ENCODE results near the gene SRSF3. TPM values are rescaled to one million over a fixed set of nuclear protein-coding genes. Genes with fewer than 3 reads are reported as not detected.

SRSF3 gene
- total RNA-seq, 1 donor from 2014 or later: 190 TPM

DNA sequence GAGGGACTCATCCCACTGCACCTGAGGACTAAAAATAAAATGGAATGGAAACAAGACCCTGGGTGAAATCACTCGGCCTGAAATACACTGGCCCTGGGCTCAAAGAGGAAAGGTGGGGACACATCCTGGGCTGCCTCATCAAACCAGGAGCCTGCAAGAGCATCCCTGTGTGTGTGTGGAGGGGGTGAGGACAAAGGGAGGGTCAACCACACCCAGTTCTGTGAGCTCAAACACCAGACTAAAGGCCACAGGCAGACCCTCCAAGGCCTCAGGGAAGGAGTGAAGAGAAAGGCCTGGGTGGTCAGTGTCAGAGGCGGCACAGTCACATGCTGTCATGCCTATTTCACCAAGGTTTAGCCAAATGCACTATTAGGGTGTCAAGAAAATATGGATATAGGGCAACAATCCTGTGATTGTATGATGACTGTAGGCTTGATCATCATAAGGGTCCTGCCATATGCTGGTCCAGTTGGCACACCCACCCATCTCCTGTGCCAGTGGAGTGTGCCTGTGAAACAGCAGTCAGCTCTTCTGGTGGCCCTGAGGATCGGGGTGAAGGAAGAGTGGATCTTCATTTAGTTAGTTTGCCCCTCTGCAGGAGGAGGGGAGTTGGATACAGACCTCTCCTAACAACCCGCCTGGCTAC is 28.9 kb downstream of the SRSF3 start:
- no peak for DNase-seq (ENCODE audit: low spot score)

DNA sequence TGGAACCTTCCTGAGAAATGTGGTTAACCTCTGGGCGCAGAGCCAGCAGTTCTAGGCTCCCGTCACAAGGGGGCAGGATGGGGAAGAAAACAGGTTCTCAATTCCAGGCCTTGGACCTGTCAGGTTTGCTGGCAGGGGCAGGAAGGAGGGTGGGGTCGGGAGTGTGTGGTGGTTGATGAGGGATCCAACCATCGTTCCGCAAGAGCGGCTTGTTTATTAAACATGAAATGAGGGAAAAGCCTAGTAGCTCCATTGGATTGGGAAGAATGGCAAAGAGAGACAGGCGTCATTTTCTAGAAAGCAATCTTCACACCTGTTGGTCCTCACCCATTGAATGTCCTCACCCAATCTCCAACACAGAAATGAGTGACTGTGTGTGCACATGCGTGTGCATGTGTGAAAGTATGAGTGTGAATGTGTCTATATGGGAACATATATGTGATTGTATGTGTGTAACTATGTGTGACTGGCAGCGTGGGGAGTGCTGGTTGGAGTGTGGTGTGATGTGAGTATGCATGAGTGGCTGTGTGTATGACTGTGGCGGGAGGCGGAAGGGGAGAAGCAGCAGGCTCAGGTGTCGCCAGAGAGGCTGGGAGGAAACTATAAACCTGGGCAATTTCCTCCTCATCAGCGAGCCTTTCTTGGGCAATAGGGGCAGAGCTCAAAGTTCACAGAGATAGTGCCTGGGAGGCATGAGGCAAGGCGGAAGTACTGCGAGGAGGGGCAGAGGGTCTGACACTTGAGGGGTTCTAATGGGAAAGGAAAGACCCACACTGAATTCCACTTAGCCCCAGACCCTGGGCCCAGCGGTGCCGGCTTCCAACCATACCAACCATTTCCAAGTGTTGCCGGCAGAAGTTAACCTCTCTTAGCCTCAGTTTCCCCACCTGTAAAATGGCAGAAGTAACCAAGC is 29.6 kb downstream of the SRSF3 start:
- DNase-seq (ENCODE audit: low spot score): peak; percentile 91

DNA sequence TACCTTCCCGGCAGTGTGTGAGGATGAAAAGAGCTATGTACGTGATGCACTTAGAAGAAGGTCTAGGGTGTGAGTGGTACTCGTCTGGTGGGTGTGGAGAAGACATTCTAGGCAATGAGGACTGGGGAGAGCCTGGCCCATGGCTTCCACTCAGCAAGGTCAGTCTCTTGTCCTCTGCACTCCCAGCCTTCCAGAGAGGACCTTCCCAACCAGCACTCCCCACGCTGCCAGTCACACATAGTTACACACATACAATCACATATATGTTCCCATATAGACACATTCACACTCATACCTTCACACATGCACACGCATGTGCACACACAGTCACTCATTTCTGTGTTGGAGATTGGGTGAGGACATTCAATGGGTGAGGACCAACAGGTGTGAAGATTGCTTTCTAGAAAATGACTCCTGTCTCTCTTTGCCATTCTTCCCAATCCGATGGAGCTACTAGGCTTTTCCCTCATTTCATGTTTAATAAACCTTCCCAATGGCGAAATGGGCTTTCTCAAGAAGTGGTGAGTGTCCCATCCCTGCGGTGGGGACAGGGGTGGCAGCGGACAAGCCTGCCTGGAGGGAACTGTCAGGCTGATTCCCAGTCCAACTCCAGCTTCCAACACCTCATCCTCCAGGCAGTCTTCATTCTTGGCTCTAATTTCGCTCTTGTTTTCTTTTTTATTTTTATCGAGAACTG is 30.4 kb downstream of the SRSF3 start:
- DNase-seq (ENCODE audit: low spot score): no peak

DNA sequence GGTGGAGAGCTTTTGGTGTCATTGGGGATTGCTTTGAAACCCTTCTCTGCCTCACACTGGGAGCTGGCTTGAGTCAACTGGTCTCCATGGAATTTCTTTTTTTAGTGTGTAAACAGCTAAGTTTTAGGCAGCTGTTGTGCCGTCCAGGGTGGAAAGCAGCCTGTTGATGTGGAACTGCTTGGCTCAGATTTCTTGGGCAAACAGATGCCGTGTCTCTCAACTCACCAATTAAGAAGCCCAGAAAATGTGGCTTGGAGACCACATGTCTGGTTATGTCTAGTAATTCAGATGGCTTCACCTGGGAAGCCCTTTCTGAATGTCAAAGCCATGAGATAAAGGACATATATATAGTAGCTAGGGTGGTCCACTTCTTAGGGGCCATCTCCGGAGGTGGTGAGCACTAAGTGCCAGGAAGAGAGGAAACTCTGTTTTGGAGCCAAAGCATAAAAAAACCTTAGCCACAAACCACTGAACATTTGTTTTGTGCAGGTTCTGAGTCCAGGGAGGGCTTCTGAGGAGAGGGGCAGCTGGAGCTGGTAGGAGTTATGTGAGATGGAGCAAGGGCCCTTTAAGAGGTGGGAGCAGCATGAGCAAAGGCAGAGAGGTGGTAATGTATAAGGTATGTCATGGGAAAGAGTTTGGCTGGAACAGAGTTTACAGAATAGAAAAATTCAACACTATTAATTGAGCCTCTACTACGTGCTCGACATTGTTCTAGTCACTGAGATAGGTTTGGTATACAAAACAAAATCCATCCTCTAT is 31.2 kb downstream of the SRSF3 start:
- DNase-seq (ENCODE audit: low spot score): no peak

DNA sequence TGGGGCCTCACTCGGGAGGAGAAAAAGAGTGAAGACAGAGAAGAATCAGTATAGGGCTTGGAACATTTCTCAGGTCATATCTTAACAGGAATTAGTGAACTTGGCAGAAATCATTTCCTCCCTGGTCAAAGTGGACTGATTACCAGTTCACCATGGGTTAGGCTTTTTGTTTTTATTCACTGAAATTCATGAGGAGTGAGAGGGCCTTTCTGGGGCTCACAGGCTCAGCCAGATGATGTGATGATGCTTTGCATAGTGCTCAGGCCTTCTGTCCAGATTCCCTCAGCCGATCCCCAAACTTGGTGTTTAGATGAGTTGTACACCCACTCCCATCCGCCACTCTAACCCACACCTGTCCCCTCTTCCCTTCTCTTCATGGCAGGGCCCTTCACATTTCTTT is 32.5 kb downstream of the SRSF3 start:
- DNase-seq (ENCODE audit: low spot score): no peak

DNA sequence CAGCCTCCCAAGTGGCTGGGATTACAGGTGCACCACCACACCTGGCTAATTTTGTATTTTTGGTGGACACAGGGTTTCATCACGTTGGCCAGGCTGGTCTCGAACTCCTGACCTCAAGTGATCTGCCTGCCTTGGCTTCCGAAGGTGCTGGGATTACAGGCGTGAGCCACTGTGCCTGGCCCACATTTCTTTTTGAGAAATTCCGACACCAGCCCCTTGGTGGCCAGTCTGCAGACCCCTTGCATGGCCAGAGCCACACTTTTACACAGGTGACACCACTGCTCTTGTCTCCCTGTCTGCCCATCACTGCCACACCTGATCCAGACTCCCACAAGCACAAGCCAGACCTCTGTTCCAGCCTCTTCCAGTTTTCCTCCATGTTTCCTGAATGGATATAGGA is 33.0 kb downstream of the SRSF3 start:
- no peak for DNase-seq (ENCODE audit: low spot score)

DNA sequence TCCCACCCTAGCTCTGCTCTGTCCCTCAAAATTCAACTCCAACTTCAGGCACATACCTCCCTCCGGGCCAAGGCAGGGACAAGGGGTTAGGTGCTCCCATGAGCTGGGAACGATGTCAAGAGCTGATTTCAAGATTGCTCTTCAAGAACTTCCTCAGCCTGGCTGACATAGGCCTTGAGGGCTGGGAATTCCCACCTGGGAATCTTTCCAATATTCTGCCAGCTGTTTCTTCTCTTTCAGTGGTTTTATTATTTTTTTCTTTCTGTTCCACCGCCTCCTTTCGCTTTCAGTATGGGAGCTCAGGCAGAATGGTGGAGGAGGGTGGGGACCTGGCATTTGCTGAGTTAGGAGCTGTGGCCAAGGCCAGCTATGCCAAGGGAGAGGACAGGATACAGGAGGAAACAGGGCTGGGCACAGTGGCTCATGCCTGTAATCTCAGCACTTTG is 33.7 kb downstream of the SRSF3 start:
- peak; percentile 76 for DNase-seq (ENCODE audit: low spot score)

DNA sequence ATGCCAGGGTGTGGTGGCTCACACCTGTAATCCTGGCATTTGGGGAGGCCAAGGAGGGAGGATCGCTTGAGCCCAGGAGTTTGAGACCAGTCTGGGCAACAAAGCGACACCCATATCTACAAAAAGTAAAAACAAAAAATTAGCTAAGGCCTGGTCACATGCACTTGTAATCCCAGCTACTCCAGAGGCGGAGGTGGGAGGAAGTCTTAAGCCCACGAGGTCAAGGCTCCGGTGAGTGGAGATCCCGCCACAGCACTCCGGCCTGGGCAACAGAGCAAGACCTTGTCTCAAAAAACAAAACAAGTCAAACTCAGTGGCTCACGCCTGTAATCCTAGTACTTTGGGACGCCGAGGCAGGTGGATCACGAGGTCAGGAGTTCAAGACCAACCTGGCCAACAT is 35.6 kb downstream of the SRSF3 start:
- no peak for DNase-seq (ENCODE audit: low spot score)

DNA sequence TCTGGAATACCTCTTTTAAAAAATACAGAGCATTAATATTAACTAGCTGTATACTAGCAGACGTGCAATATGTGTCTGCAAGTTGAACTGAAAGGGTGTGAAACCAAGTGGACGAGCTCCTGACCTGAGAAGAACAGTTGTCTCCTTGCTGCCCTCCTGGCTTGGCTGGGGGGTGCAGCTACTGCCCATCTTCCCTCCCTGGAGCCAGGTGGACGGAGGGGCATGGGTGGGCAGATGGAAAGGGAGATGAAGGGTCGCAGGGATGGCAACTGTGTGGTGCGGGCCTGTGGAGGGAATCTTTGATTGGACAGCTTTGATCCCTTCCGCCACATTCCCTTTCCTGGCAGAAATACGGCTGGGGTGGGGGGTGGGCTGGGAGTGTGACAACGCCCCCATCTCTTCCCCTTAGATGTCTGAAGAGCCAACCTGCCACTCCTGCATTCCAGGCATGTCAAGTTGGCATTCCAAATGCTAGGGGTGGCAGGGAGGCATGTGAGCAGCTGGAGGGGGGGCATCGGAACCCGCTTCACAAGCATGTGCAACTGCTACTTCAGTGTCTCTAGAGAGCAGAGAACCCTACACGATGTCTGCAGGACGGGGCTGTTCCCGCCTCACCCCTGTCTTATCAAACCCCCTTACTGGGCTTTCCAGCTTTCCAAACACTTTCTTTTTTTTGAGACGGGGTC is 37.3 kb downstream of the SRSF3 start:
- no peak for DNase-seq (ENCODE audit: low spot score)

DNA sequence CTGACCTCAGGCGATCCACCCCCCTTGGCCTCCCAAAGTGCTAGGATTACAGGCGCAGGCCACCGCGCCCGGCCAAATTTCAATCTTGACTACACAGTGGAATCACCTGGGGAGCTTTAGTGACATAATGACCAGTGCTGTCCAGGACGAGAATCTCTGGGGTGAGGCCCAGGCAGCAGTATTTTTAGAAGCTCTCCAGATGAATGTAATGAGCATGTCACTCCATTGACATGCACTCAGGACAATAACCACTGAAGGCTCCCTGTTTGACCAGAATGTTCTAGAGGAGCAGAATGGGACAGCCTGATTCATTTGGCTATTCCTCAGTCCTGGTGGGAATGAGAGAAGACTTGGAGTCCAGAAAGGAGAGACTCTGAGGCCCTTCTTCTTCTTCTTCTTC is 39.2 kb downstream of the SRSF3 start:
- DNase-seq (ENCODE audit: low spot score): no peak

DNA sequence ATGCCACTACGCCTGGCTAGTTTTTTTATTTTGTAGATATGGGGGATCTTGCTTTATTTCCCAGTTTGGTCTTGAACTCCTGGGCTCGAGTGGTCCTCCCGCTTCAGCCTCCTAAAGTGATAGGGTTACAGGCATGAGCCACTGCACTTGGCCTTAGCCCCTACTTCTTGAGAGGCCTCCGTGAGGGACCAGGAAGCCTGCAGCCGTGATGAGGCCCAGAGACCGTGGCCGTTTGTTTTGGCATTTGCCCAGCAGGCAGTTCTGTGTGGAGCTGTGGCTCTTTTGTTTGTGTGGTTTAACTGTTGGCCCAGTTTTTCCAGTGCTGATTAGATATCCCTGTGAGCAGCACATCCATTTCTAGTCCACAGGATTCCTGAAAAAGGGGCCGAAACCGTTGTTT is 39.8 kb downstream of the SRSF3 start:
- peak; percentile 81 for DNase-seq (ENCODE audit: low spot score)

DNA sequence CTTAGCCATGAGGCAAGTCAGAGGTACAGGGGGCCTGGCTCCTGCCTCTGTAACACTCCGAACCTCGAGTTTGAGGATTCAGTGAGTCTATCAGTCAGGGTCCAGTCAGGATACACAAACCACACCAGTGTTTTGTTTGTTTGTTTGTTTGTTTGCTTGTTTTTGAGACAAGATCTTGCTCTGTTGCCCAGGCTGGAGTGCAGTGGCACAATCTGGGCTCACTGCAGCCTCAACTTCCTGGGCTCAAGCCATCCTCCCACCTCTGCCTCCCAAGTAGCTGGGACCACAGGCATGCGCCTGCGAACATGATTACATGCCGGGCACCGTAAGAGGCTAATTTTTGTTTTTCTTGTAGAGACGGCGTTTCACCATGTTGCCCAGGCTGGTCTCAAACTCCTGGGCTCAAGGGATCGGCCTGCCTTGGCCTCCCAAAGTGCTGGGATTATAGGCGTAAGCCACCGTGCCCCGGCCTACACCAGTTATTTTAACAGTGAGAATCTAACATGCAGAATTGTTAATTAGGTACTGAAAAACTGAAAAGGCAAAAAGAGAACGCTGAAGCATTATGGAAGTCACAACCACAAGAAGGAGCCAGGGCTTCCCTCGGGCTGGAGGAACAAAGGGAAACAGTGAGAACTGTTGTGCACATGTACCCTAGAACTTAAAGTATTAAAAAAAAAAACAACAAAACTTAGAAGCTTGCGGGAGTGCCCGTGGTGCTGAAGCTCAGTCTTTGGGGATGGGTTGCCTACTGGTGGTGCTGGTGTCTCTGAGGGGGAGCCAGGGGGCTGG is 40.4 kb downstream of the SRSF3 start:
- DNase-seq (ENCODE audit: low spot score): no peak

DNA sequence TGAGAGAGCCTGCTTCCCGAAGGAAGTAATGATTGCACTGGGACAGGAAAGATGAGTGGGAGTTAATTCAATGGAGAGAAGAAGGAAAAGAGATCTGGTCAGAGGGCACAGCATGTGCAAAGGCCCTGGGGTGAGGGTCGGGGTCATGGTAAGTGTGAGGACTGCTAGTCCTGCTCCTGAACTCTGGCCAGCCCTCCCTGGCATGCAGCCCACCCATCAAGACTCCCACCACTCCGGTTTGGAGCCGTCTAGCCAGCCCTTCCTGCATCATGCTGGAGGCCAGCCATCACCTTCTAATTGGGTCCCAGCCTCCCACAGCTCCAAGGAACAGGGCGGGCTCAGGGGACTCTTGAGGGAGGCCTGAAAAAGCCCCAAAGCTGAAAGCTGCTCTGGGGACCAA is 42.1 kb downstream of the SRSF3 start:
- DNase-seq (ENCODE audit: low spot score): no peak

DNA sequence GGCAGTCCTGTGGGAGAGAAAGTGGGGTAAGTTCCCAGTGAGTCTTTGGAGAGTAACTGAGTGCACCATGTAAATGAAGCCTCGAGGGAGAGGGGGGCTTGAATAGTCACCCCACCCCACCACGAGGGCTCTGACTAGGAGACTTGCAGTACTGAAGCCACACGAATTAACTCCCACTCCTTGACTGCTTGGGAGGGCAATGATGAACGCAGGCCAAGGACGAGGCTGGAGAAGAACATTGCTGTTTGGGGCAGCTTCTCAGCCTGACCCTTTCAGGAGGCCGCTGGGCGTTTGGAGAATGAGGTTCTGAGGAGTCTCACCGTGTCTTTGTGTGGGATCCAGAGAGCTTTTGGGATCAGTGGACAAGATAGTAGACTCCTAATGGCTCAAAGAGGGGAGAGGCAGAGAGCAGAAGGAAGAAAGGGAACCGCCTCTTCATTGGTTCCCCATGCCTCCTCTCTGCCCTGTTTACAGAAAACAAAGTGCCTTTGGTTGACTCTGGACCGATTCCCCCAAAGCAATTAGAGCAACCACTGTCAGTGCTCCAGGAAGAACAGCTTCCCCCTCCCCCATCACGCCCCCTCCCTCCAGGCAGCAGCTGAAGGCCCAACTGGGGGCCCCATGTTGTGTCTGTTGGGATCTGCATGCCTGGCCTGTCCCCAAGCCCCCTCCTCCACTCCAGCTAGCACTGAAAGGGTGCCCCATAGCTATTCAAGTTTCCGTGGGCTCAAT is 42.7 kb downstream of the SRSF3 start:
- DNase-seq (ENCODE audit: low spot score): no peak

DNA sequence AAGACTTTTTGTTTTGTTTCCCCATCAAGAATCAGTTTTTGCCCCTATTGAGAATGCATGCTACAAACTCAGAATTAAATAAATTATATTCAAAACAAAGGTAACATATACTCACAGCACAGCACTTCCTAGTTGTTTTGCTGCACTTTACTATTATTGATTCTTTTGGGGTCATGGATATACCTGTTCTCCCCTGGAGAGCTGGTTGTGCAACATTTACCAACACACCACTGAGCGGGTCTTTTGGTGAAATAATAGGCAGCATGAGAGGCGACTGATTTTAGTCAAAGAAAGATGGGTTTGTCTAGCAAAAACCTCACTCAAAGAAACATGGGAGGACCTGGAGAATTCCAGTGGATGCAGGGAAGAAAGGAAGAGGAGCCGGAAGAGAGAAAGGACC is 44.4 kb downstream of the SRSF3 start:
- DNase-seq (ENCODE audit: low spot score): no peak

DNA sequence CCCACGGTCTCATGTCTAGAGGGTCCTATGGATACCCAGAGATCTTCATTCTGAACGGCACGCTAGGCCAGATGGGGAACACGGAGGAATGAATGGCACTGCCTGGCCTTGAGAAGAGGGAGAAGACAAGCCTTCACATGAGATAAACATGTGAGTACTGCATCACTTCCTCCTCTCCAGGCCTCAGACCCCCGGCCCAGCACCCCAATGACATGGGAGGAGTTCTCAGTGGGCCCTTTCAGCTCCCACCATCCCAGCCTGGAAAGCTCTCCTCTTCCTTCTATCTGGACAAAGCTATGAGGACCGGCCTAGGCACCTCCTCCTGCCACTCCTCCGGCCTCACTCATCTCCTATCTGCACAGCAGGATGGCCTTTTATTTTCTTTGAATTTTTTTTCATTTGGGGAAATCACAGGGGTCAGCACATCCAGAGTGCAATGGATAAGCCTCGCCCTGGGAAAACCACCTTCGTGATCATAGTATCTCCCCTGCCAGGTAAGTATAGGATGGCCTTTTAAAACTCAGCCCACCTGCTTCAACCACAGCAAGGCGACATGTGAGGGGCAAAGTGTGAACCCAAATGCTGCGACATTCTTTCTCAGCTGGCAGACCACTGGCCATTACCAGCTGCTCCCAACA is 45.1 kb downstream of the SRSF3 start:
- DNase-seq (ENCODE audit: low spot score): no peak

DNA sequence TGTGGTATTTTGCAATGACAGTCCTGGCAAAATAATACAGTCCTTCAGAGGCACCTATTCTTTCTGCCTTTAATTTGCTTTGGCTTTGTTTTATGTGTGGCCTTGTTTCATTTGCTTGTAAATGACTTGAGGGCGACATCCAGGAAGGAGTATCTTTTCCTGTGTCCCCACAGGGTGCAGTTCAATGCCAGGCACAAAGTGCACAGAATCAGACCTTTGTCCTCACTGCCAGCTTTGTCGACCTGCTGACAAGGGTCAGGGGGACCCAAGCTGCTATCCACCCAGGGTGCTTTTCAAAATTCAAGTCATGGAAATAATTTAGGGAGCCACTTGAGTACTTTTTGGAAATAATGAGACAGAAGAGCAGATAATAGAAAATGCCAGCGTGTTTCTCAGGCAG is 47.4 kb downstream of the SRSF3 start:
- no peak for DNase-seq (ENCODE audit: low spot score)

DNA sequence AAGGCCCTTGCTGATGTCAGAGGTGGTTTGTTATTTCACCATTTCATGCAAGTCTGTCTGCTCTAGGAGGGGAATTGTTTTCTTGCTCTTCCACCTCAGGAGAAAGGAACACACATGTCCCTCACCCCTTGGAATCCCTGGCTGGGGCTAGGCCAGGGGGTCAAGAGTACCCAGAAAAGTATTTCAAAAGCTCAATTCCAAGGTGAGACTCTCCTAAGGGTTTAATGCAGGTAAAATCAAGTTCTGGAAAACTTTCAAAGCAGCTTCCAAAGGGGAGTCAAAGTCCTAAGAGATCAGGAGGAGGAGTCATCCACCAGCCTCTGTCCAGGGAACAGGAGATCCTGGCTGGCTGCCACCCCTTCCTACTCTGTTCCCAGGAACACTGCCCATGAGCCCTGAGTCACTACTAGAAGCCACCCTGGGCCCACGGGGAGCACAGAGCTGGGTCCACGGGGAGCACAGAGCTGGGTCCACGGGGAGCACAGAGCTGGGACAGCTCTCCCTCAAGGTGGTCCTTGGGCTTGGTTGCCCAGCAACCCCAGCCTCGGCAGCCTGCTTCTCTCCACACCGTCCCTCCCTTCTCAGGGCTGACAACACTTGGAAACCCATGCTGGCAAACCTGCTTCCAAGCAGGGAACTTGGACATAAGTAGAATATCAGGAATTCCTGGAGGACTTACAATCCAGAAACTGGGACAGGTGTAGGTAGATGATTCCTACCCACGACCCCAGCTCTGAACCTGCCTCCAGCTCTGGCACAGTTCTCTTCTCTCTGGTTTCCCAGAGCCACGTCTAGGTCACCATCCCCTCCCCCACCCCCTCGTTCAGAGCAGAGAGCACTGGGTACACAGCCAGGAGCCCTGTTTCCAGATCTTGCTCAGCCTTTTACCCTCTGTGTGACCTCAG is 49.0 kb downstream of the SRSF3 start:
- peak; percentile 92 for DNase-seq (ENCODE audit: low spot score)
